Choroid plexus epithelial cell (primary cell): ENCODE data around the gene EIF2B2.

Experiments used
- DNase-seq: peaks from one replicate; pipeline ENCODE4 v3.0.0-alpha.2; 2010; ENCODE audit warnings: low read depth
- H3K4me3 ChIP-seq: 2 replicates; pipeline ENCODE4 v1.5.1; 2011; ENCODE audit warnings: low read depth, mild to moderate bottlenecking, control low read depth, low read length, moderate library complexity
- TF ChIP-seq, protein P1 (sequence below): conservative IDR thresholded peaks from 2 replicates; pipeline ENCODE4 v1.5.1; 2011; ENCODE audit warnings: low read depth, mild to moderate bottlenecking, control low read depth, inconsistent platforms, low read length, moderate library complexity

The EIF2B2 gene

DNA sequence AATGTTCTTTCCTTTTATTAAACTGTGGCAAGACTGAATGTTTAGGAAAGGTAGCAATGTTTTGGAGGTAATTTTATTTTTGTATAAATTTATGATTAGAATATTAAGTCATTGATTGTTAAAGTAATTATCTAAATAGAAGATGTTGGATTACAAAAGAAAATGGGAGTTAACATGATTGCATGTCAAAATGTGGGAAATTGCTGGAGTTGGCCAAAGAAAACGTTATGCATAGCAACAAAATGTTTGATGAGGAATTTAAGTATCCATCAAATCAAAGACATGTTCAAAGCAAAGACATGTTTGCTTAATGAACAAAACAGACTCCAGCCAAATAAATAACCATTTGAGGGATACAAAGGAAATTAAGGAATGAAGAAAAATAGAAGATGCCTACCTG lies 51.7 kb downstream of the EIF2B2 start:
- DNase-seq = no peak
- TF ChIP-seq, protein P1, sequence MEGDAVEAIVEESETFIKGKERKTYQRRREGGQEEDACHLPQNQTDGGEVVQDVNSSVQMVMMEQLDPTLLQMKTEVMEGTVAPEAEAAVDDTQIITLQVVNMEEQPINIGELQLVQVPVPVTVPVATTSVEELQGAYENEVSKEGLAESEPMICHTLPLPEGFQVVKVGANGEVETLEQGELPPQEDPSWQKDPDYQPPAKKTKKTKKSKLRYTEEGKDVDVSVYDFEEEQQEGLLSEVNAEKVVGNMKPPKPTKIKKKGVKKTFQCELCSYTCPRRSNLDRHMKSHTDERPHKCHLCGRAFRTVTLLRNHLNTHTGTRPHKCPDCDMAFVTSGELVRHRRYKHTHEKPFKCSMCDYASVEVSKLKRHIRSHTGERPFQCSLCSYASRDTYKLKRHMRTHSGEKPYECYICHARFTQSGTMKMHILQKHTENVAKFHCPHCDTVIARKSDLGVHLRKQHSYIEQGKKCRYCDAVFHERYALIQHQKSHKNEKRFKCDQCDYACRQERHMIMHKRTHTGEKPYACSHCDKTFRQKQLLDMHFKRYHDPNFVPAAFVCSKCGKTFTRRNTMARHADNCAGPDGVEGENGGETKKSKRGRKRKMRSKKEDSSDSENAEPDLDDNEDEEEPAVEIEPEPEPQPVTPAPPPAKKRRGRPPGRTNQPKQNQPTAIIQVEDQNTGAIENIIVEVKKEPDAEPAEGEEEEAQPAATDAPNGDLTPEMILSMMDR = no peak
- H3K4me3 ChIP-seq = no peak overlapping the region

DNA sequence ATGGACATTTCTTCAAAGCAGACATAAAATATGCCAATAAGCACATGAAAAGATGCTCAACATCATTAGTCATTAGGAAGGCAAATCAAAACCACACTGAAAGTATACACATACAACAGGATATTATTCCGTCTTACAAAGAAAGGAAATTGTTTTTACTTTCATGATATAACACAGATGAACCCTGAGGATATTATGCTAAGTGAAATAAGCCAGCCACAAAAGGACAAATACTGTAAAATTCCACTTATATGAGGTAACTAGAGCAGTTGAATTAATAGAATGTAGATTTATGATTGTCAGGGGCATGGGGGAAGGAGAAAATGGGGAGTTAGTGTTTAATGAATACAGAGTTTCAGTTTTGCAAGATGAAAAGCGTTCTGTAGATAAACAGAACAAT lies 56.9 kb downstream of the EIF2B2 start:
- no peak for DNase-seq
- no peak overlapping the region for H3K4me3 ChIP-seq
- TF ChIP-seq, protein P1 = no peak

DNA sequence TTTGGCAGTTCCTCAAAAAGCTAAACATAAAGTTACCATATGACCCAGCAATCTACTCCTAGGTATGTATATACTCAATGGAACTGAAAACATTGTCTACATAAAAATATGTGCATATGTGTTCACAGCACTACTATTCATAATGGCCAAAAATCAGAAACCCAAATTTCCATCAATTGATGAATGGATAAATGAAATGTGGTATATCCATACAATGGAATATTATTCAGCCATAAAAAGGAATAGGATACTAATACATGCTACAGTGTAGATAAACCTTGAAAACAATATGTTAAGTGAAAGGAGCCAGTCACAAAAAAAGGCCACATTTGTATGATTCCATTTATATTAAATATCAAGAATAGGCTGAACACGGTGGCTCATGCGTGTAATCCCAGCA lies 57.7 kb downstream of the EIF2B2 start:
- TF ChIP-seq, protein P1 = no peak
- DNase-seq = no peak

More for the DNA sequence above, 57.7 kb downstream of the EIF2B2 start:
- H3K4me3 ChIP-seq = no peak overlapping the region
